H9 (cell line): Measurements from ENCODE around the gene DYNC1H1. TPM values are rescaled to one million over a fixed set of nuclear protein-coding genes. Genes with fewer than 3 reads are reported as not detected.

Experiments used
- DNase-seq: peaks from one replicate; pipeline ENCODE4 v3.0.0-alpha.2; 2017
- H2AFZ ChIP-seq: one replicate; pipeline ENCODE4 v1.6.1; 2013; ENCODE audit warnings: mild to moderate bottlenecking, low read length, control low read depth, moderate library complexity
- H2AK5ac ChIP-seq: 2 replicates; pipeline ENCODE4 v1.6.1; 2013; ENCODE audit warnings: low read length, control low read depth, mixed read lengths; ENCODE audit not compliant: insufficient read length
- H2BK120ac ChIP-seq: one replicate; pipeline ENCODE4 v1.6.1; 2013; ENCODE audit warnings: low read depth, mild to moderate bottlenecking, low read length, control low read depth, inconsistent platforms; ENCODE audit not compliant: poor library complexity, severe bottlenecking
- H2BK12ac ChIP-seq: 2 replicates; pipeline ENCODE4 v1.6.1; 2013; ENCODE audit warnings: low read length, control low read depth, mixed read lengths, low read depth; ENCODE audit not compliant: insufficient read length
- H2BK15ac ChIP-seq: 2 replicates; pipeline ENCODE4 v1.6.1; 2013; ENCODE audit warnings: low read depth, low read length, control low read depth
- H2BK20ac ChIP-seq: one replicate; pipeline ENCODE4 v1.6.1; 2013; ENCODE audit warnings: low read depth, mild to moderate bottlenecking, low read length, control low read depth, inconsistent platforms; ENCODE audit not compliant: poor library complexity, severe bottlenecking
- H2BK5ac ChIP-seq: 2 replicates; pipeline ENCODE4 v1.6.1; 2013; ENCODE audit warnings: low read length, control low read depth, mixed read lengths; ENCODE audit not compliant: insufficient read length
- H3K14ac ChIP-seq: 2 replicates; pipeline ENCODE4 v1.6.1; 2013; ENCODE audit warnings: low read length, control low read depth; ENCODE audit not compliant: insufficient read depth
- H3K18ac ChIP-seq: 2 replicates; pipeline ENCODE4 v1.6.1; 2013; ENCODE audit warnings: low read depth, mild to moderate bottlenecking, mixed read lengths, low read length, control low read depth; ENCODE audit not compliant: insufficient read length
- H3K23ac ChIP-seq: 2 replicates; pipeline ENCODE4 v1.6.1; 2013; ENCODE audit warnings: low read length, control low read depth, mixed read lengths, low read depth; ENCODE audit not compliant: insufficient read length
- H3K23me2 ChIP-seq: 2 replicates; pipeline ENCODE4 v1.6.1; 2013; ENCODE audit warnings: low read depth, mild to moderate bottlenecking, mixed read lengths, low read length, control low read depth; ENCODE audit not compliant: insufficient read length, poor library complexity, severe bottlenecking
- H3K27ac ChIP-seq: 2 replicates; pipeline ENCODE4 v1.5.1; 2013; ENCODE audit warnings: low read length, control low read depth, mixed read lengths, low read depth; ENCODE audit not compliant: insufficient read length
- H3K27me3 ChIP-seq: 2 replicates; pipeline ENCODE4 v1.6.1; 2013; ENCODE audit warnings: low read length, control low read depth, inconsistent platforms; ENCODE audit not compliant: insufficient read depth
- H3K4ac ChIP-seq: 2 replicates; pipeline ENCODE4 v1.6.1; 2013; ENCODE audit warnings: low read depth, mild to moderate bottlenecking, control low read depth, inconsistent platforms, low read length, moderate library complexity
- H3K4me1 ChIP-seq: 2 replicates; pipeline ENCODE4 v1.6.1; 2013; ENCODE audit warnings: low read length, control low read depth, inconsistent platforms; ENCODE audit not compliant: insufficient read depth
- H3K4me2 ChIP-seq: 2 replicates; pipeline ENCODE4 v1.6.1; 2013; ENCODE audit warnings: low read length, control low read depth, mixed read lengths; ENCODE audit not compliant: insufficient read length, insufficient read depth
- H3K56ac ChIP-seq: 2 replicates; pipeline ENCODE4 v1.6.1; 2013; ENCODE audit warnings: low read depth, mild to moderate bottlenecking, mixed read lengths, low read length, control low read depth; ENCODE audit not compliant: insufficient read length
- H3K79me1 ChIP-seq: 2 replicates; pipeline ENCODE4 v1.6.1; 2013; ENCODE audit warnings: low read depth, mild to moderate bottlenecking, moderate library complexity, low read length, control low read depth, inconsistent platforms; ENCODE audit not compliant: insufficient read depth, poor library complexity, severe bottlenecking
- H3K79me2 ChIP-seq: 2 replicates; pipeline ENCODE4 v1.6.1; 2013; ENCODE audit warnings: low read length, control low read depth, inconsistent platforms; ENCODE audit not compliant: insufficient read depth
- H3K9ac ChIP-seq: 2 replicates; pipeline ENCODE4 v1.6.1; 2013; ENCODE audit warnings: low read length, control low read depth, mixed read lengths; ENCODE audit not compliant: insufficient read length; ENCODE audit errors: extremely low read depth
- H3K9me3 ChIP-seq: one replicate; pipeline ENCODE4 v1.6.1; 2013; ENCODE audit warnings: low read depth, low read length, inconsistent platforms; ENCODE audit not compliant: control insufficient read depth
- H3T11ph ChIP-seq: one replicate; pipeline ENCODE4 v1.6.1; 2013; ENCODE audit warnings: mild to moderate bottlenecking, low read length, control low read depth, inconsistent platforms
- H4K20me1 ChIP-seq: one replicate; pipeline ENCODE4 v1.6.1; 2013; ENCODE audit not compliant: control insufficient read depth, insufficient read length, insufficient read depth
- H4K5ac ChIP-seq: 2 replicates; pipeline ENCODE4 v1.6.1; 2013; ENCODE audit warnings: low read depth, mild to moderate bottlenecking, mixed read lengths, low read length, control low read depth; ENCODE audit not compliant: insufficient read length
- H4K8ac ChIP-seq: replicated peaks from 2 replicates; pipeline ENCODE4 v1.6.1; 2013; ENCODE audit warnings: low read length, control low read depth, mixed read lengths, low read depth; ENCODE audit not compliant: insufficient read length
- H4K91ac ChIP-seq: 2 replicates; pipeline ENCODE4 v1.6.1; 2013; ENCODE audit warnings: low read depth, mild to moderate bottlenecking, moderate library complexity, mixed read lengths, low read length, control low read depth; ENCODE audit not compliant: insufficient read length
- H3K27ac Mint-ChIP-seq, 3 experiments: 2 replicates in 2 of 3; 3 replicates in 1 of 3; pipeline ENCODE4 v1.8.0; 2020 to 2021; ENCODE audit warnings: mixed read lengths in 3 of 3, mild to moderate bottlenecking in 1 of 3, moderate library complexity in 1 of 3
- H3K27me3 Mint-ChIP-seq: 2 replicates; pipeline ENCODE4 v1.8.0; 2021; ENCODE audit warnings: low read depth, mild to moderate bottlenecking, moderate library complexity, mixed read lengths
- H3K36me3 Mint-ChIP-seq, 3 experiments: 2 replicates in 2 of 3; 3 replicates in 1 of 3; pipeline ENCODE4 v1.8.0; 2020 to 2021; ENCODE audit warnings: low read depth in 3 of 3, mixed read lengths in 3 of 3; ENCODE audit not compliant: insufficient read depth in 1 of 3
- H3K4me1 Mint-ChIP-seq, 2 experiments: 2 replicates each; pipeline ENCODE4 v1.8.0; 2020; ENCODE audit warnings: mixed read lengths in 2 of 2
- H3K4me3 Mint-ChIP-seq, 2 experiments: 2 replicates in 1 of 2; 3 replicates in 1 of 2; pipeline ENCODE4 v1.8.0; 2020 to 2021; ENCODE audit warnings: mild to moderate bottlenecking in 2 of 2, mixed read lengths in 2 of 2, moderate library complexity in 1 of 2
- H3K9me3 Mint-ChIP-seq, 2 experiments: 2 replicates in 1 of 2; 3 replicates in 1 of 2; pipeline ENCODE4 v1.8.0; 2020; ENCODE audit warnings: mild to moderate bottlenecking in 2 of 2, mixed read lengths in 2 of 2, moderate library complexity in 1 of 2
- CTCF ChIP-seq: fragments of 200-600 bp; sonication (generic); conservative IDR thresholded peaks from 3 replicates; pipeline ENCODE4 v1.8.0; 2021; ENCODE audit warnings: antibody characterized with exemption, mild to moderate bottlenecking
- WGBS: extraction: QIAGEN DNeasy Blood & Tissue Kit; methylation state at CpG from one replicate; pipeline ENCODE4 v1.1.7; 2013; ENCODE audit warnings: missing lambda C conversion rate, low lambda C conversion rate, mixed read lengths; ENCODE audit not compliant: insufficient read length; ENCODE audit errors: extremely low coverage; 5-methylcytosine and 5-hydroxymethylcytosine counted together
- total RNA-seq: library from RNA; stranded (reverse); gene quantifications from 2 replicates; pipeline ENCODE4 v1.2.1, GENCODE V29; 2021

DYNC1H1 gene
- total RNA-seq, 1 experiment from 2014 or later = 359 TPM

GRCh38 chr14:101944451-101944850, 19.9 kb upstream of the DYNC1H1 start:
- Histone ChIP-seq H3K4ac (no peak overlapping the region), H2AK5ac (no peak overlapping the region), H2BK20ac (no peak overlapping the region), H2BK120ac (no peak overlapping the region), H3K4me2 (no peak overlapping the region), H3K14ac (no peak overlapping the region), H3K23ac (no peak overlapping the region), H2AFZ (no peak overlapping the region), H3K79me1 (no peaks in the 10 kb centered on the region), H3K9me3 (no peaks in the 10 kb centered on the region), H3K23me2 (no peaks in the 10 kb centered on the region), H4K20me1 (no peaks in the 10 kb centered on the region), H3K4me1 (0 out of 2 replicates have a peak, but pooled peaks cover 2% of the 10 kb centered on the region), H3T11ph (no peak overlapping the region), H3K9ac (no peak overlapping the region), H4K8ac (no peak overlapping the region), H2BK5ac (no peak overlapping the region), H2BK12ac (no peak overlapping the region), H3K79me2 (no peaks in the 10 kb centered on the region), H2BK15ac (no peak overlapping the region), H3K27me3 (peaks cover 35% of the 10 kb centered on the region), H3K18ac (no peak overlapping the region), H3K27ac (no peak overlapping the region), H4K5ac (no peak overlapping the region), H3K56ac (no peak overlapping the region), H4K91ac (no peak overlapping the region)
- Mint-ChIP-seq H3K9me3 (no peaks in the 10 kb centered on the region; a peak in 2 of 5 replicates), H3K36me3 (no peaks in the 10 kb centered on the region), H3K27ac (no peak overlapping the region), H3K27me3 (peaks cover 84% of the 10 kb centered on the region), H3K4me3 (no peak overlapping the region), H3K4me1 (peaks cover 18 to 23% of the 10 kb centered on the region in 2 experiments)
- no CpG with 5 or more reads among the region's 5 CpGs for WGBS
- TF ChIP-seq CTCF = no peak
- DNase-seq = no peak
